Fibroblast of the aortic adventitia (primary cell): ENCODE data around the gene TMEM134. TPM values are rescaled to one million over a fixed set of nuclear protein-coding genes. Genes with fewer than 3 reads are reported as not detected.

Experiments
- DNase-seq: peaks from one replicate; pipeline ENCODE4 v3.0.0-alpha.2; 2010; ENCODE audit warnings: low read depth
- H3K4me3 ChIP-seq: 2 replicates; pipeline ENCODE4 v1.5.1; 2011; ENCODE audit warnings: low read depth, mild to moderate bottlenecking, control low read depth, low read length, moderate library complexity
- total RNA-seq: library from RNA; depleted of rRNA; stranded (reverse); fragments of >200 nt; gene quantifications from 2 replicates; pipeline ENCODE4 v1.2.3, GENCODE V29; 2012; ENCODE audit warnings: low replicate concordance
- TF ChIP-seq, protein P1 (sequence below): IDR thresholded peaks from 2 replicates; pipeline ENCODE4 v1.5.1; 2011; ENCODE audit warnings: mild to moderate bottlenecking, low read length, control low read depth, inconsistent platforms; ENCODE audit not compliant: insufficient read depth

Gene TMEM134
- total RNA-seq, 1 donor = 27.9 TPM

DNA sequence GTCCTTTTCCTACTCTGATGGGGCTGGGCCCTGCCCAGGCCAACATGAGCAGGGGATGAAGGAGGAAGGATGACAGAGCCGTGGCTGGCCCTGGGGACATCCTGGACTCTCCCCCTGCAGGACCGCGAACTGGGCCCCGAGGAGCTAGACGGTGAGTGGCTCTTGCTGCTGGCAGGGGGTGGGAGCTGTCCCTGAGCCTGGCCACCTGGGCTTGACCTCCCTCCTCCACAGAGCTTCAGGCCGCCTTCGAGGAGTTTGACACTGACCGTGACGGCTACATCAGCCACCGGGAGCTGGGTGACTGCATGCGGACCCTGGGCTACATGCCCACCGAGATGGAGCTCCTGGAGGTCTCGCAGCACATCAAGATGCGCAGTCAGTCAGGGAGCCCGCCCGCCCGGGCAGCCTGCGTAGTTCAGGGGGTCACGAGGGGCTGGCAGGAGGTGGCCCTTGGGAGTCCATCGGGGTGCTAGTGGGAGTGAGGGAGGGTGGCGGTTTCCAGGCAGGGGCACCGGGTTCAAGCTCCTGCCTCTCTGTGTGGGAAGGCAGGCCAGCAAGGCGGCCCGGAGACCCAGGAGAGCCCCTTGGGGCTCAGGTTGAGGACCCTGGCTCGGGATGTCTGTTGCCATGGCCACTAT, 12.9 kb downstream of the TMEM134 start:
- DNase-seq = no peak
- TF ChIP-seq, protein P1, sequence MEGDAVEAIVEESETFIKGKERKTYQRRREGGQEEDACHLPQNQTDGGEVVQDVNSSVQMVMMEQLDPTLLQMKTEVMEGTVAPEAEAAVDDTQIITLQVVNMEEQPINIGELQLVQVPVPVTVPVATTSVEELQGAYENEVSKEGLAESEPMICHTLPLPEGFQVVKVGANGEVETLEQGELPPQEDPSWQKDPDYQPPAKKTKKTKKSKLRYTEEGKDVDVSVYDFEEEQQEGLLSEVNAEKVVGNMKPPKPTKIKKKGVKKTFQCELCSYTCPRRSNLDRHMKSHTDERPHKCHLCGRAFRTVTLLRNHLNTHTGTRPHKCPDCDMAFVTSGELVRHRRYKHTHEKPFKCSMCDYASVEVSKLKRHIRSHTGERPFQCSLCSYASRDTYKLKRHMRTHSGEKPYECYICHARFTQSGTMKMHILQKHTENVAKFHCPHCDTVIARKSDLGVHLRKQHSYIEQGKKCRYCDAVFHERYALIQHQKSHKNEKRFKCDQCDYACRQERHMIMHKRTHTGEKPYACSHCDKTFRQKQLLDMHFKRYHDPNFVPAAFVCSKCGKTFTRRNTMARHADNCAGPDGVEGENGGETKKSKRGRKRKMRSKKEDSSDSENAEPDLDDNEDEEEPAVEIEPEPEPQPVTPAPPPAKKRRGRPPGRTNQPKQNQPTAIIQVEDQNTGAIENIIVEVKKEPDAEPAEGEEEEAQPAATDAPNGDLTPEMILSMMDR = no peak
- H3K4me3 ChIP-seq = no peak overlapping the region

DNA sequence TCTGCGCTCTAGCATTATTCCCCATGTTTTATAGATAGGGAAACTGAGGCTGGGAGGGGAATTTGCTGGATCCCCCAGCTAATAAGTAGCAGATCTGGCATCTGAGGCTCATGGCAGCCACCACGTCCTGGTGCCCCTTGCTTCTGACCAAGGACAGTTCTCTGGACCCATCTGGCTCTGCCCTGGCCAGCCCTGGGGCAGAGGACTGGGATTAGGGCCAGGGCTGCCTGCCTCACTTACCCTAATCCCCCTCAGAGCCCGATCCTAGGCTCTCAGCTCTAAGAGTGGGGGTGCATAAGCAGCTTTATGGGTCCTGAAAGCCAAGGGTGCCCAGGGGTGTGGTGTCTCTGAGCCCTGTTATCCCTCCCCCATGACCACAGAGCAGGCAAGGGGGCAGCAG, 14.0 kb downstream of the TMEM134 start, which contains the start of gene CABP4:
Gene CABP4 (plus strand): TSS at position 301 of the 400 bp plus-strand sequence. CDS start 70 bp downstream, at position 371.
- H3K4me3 ChIP-seq = no peak within 1 kb of the TSS
- DNase-seq = no peak
- TF ChIP-seq, protein P1 = no peak

DNA sequence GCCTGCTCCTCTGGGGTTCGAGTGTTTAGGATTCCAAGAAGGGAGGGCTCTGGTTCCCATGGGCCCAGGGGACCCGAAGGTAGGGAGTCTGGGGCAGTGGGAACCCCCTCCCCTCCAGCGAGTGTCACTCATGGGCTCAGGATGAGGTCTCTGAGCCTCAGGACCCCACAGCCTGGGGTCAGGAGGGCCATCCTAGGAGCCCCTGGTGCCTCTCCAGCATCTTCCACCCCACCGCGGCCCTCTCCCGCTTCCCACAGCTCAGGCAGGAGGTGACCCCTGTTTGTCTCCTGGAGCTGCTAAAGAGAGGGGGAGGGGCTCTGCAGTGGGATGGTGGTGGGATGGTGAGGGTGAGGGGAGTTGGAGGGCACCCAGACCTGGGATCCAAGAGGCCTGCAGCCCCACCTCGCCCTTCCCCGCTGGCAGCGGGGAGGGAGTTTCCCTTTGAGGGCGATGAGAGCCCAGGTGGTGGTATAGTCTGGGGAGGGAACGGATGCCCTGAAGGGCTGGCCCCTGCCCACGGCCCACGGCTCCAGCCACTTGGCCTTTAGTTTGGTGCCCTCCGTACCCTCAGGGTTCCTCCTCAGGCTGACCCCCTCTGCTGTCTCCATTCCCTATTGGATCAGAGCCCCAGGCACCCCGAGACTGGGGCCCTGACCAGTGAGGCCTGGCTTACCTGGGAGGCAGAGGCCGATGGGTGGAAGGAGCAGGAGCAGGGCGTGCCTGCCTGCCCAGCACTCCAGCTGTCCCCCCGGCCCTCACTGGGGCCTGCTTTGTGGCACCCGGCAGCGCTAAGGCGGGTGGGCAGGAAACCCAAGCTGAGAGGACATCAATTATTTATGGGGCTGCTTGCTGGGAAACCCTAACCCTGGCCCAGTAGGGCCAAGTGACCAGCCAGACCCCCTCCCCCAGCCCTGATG, 15.0 kb downstream of the TMEM134 start:
- DNase-seq = no peak
- TF ChIP-seq, protein P1 = no peak

DNA sequence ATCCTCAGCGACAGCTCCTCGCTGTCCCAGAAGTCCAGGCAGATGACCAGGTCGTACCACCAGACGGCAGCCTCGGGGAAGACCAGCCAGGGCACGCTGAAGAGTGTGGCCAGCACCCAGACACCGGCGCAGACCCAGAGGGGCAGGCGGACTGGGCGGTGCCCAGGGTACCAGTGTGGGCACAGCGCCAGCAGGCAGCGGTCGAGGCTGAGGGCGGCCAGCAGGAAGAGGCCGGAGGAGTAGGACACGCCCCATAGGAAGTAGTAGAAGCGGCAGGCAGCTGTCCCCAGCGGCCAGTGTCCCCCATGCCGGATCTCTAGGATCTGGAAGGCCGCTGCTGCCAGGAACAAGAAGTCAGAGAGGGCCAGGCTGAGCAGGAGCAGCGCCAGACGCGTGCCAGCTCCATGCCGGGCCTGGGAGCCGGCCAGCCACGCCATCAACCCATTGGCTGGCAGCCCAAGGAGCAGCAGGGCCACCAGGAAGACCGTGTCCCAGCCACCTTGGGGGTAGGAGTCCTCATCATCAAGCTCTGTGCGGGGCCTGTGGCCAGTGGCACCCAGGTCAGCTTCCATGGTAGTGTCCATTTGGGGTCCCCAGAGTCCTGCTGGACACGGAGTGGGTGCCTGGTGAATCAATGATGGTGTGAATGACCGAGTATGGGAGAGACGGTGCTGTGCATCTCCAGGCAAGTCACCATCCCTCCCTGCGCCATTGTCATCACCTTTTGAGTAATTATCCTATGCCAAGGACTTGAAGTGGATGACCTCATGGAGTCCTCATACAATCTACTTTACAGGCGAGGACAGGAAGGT, 16.7 kb downstream of the TMEM134 start, which contains the start of gene GPR152:
Gene GPR152 (minus strand): TSS at position 589 of the 812 bp plus-strand sequence. CDS start 5 bp downstream, at position 584.
- TF ChIP-seq, protein P1 = no peak
- DNase-seq = no peak
- H3K4me3 ChIP-seq = no peak within 1 kb of the TSS

More for the DNA sequence above, 15.0 kb downstream of the TMEM134 start:
- H3K4me3 ChIP-seq = no peak overlapping the region

DNA sequence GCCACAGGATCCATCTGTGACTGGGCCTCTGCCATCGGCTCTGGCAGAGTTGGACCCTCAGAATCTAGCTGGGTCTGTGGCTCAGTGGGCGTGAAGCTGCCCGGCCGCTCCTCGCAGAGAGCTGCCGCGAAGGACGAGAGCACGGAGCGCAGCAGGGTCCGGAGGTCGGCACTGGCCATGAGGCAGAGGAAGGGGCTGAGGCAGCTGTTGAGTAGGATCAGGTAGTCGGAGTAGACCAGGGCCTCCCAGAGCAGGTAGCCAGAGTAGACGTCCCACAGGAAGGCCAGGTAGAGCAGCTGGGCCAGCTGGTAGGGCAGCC, 17.4 kb downstream of the TMEM134 start:
- TF ChIP-seq, protein P1 = no peak
- no peak for DNase-seq
- H3K4me3 ChIP-seq = no peak overlapping the region
